ENCODE measurements around the gene MAP2K5. TPM values are rescaled to one million over a fixed set of nuclear protein-coding genes. Genes with fewer than 3 reads are reported as not detected.

MAP2K5 gene
- 2.9 and 6.8 TPM in 2 replicates for total RNA-seq

DNA sequence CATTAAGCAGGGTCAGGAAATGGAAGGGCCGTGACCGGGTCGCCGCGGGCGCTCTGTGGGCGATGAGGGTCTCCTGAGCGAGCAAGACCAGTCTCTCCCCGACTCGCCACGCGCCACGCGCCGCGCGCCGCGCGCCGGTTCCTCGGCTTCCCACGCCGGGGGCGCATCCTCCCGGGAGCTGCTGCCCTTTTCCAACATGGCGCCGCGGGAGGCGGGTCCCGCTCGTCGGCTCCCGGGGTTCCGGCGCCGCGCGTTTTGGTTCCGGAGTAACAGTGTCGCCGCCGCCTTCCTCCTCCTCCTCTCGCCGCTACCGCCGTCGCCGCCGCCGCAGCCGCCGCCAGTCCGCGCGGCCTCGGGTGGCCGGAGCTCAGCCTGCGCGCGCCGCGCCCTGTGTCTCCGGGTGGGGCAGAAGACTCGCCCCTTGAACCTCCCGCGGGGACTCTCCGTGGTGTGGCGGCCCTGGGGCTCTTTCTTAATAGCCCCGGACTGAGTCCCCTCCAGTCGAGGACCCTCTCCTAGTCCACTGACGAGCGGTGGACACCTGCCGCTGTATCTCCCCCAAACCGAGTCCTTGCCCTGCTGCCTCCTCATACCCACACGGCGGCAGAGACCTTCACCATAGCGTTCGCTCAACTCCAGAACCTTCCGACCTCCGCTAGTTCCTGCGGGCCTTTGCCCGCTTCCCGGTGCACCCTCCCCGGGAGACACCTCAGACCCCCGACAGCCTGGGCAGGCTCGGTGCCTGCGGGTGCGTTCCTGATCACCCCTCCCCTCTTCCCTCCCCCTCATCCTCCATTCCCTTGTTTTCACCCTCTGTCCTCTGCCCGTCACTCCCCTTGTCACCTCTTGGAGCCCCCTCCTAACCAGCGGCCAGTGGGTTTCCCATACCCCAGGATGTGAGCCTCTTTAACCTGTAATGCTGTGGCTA lies at the start of gene MAP2K5:
TSS of gene MAP2K5 (plus strand) at position 284 of the 928 bp plus-strand sequence. CDS start at position 917, 633 bp downstream.

DNA sequence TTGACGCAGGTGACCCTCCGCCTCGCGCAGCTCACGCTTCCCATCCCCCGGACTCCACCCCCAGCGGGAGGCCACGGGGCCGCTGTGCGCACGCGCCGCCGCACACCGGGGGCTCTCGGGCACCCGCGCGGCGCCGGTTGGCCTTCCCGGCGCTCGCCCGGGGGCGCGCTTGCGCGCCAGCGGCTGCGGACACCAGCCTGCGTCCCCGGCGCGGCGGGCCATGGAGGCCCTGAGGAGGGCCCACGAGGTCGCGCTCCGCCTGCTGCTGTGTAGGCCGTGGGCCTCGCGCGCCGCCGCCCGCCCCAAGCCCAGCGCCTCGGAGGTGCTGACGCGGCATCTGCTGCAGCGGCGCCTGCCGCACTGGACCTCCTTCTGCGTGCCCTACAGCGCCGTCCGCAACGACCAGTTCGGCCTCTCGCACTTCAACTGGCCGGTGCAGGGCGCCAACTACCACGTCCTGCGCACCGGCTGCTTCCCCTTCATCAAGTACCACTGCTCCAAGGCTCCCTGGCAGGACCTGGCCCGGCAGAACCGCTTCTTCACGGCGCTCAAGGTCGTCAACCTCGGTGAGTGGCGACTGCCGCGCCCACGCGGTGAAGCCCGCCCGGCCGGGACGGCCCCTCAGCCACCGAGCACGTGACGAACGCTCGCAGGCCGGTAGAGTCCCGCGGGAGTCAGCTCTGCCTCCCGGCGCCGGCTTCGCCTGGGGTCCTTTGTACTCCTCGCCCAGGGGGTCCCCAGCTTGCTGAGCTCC lies 21.3 kb upstream of the MAP2K5 start, which contains the start of gene C15orf61:
TSS of gene C15orf61 (plus strand) at position 103 of the 754 bp plus-strand sequence. CDS start at position 221, 118 bp downstream.

DNA sequence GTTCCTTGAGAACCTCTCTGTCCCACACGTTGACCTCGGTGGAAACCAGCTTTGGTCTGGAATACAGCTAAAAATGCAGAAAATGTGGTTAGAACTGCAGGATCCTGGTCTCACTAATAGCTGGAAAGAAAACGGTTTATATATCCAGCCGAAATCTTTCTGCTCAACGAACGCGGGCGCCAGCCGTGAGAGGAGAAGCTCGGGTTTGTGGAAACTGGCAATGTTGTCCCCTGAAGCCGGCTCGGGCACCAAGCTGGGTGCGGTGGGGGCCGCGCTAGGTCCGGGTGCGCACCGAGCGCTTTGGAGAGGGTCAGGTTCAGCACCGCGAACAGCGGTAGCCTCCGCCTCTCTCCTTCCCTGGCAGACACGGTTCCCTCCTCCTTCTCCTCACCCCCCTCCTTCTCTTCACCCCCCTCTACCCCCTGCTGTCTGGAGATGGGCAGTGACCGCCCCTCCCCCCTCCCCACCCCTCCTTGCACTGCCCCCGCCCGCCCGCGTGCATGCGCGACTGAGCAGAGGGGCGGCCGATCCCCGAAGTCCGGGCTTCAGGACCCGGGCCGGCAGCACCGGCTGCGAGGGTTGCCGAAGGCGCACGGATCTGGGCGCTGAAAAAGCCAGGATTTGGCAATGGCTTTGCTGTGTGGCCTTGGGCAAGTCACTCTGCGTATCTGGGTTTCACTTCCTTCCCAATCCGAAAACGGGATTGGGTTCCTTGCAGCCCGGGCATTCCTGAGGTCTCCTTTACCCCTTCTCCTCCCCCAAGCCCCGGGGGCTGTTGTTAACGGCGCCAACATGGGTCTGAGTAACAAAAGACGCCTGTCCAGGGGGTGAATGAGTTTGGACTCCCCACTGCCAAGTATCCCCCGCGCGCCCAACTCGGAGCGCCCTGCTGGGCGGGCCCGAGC lies 282.7 kb downstream of the MAP2K5 start, which contains the start of gene SKOR1:
TSS of gene SKOR1 (plus strand) at position 534 of the 905 bp plus-strand sequence. CDS start at position 628, 94 bp downstream.

DNA sequence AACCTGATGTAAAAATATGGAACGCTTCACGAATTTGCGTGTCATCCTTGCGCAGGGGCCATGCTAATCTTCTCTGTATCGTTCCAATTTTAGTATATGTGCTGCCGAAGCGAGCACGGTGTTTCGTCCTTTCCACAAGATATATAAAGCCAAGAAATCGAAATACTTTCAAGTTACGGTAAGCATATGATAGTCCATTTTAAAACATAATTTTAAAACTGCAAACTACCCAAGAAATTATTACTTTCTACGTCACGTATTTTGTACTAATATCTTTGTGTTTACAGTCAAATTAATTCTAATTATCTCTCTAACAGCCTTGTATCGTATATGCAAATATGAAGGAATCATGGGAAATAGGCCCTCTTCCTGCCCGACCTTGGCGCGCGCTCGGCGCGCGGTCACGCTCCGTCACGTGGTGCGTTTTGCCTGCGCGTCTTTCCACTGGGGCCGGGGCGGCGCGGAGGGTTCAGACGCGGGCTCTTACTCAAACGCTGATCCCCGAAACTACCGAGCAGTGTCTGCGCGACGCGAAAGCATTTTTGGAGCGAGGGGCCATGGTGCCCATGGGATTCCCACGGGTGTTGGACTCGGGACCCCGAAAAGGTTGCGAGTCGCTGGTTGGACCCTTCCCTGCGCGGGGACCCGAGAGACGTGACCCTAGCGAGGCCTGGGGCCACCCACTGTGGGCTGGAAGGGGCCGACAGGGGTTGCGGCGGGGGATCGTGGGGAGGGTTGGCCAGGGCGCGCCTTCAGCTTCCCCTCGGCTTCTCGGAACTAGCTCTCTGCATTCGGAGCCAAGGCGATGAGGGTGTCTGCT lies 297.6 kb downstream of the MAP2K5 start, which contains the start of gene RNU6-1:
TSS of gene RNU6-1 (minus strand) at position 117 of the 820 bp plus-strand sequence.

Other genes with a start within 250 kb of the MAP2K5 start
- 5.5 and 5.8 TPM in 2 replicates for gene C15orf61, start 21.6 kb upstream of the MAP2K5 start, total RNA-seq